ENCODE measurements around the gene UPK1A. TPM values are rescaled to one million over a fixed set of nuclear protein-coding genes. Genes with fewer than 3 reads are reported as not detected.

The UPK1A gene
- total and polyA plus RNA-seq, 2 experiments from 2014 or later, result 7.8 to 19.6 TPM

GRCh38 chr19:35703343-35703742, 37.0 kb downstream of the UPK1A start:
- no peaks in the 10 kb centered on the region for H3K9me2 ChIP-seq (replicated peaks; ENCODE audit: insufficient read depth)
- TF ChIP-seq EZH2phosphoT487 (IDR thresholded peaks at IDR 0.05; ENCODE audit: low read depth, severe bottlenecking, unreplicated experiment), result no peak
- TF ChIP-seq EZH2 (IDR thresholded peaks at IDR 0.05; ENCODE audit: borderline replicate concordance), result no peak
- TF ChIP-seq, protein P1, sequence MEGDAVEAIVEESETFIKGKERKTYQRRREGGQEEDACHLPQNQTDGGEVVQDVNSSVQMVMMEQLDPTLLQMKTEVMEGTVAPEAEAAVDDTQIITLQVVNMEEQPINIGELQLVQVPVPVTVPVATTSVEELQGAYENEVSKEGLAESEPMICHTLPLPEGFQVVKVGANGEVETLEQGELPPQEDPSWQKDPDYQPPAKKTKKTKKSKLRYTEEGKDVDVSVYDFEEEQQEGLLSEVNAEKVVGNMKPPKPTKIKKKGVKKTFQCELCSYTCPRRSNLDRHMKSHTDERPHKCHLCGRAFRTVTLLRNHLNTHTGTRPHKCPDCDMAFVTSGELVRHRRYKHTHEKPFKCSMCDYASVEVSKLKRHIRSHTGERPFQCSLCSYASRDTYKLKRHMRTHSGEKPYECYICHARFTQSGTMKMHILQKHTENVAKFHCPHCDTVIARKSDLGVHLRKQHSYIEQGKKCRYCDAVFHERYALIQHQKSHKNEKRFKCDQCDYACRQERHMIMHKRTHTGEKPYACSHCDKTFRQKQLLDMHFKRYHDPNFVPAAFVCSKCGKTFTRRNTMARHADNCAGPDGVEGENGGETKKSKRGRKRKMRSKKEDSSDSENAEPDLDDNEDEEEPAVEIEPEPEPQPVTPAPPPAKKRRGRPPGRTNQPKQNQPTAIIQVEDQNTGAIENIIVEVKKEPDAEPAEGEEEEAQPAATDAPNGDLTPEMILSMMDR (IDR thresholded peaks at IDR 0.05; ENCODE audit: poor library complexity), result no peak
- no peaks in the 10 kb centered on the region for H4K20me1 ChIP-seq (ENCODE audit: insufficient read depth, poor library complexity, severe bottlenecking)
- H3K27ac ChIP-seq, result no peak overlapping the region
- no peaks in the 10 kb centered on the region for H3K9me3 ChIP-seq (ENCODE audit: low read depth)
- no peak for DNase-seq (ENCODE audit: low spot score)
- H3K36me3 ChIP-seq (replicated peaks; ENCODE audit: insufficient read depth, low read depth), result no peaks in the 10 kb centered on the region
- H3K4me2 ChIP-seq, result peak overlapping the region; percentile 85
- H3K27me3 ChIP-seq, result peaks cover 3% of the 10 kb centered on the region
- H2AFZ ChIP-seq, result no peak overlapping the region
- 63% methylated on average over 9 of the region's 9 CpGs for WGBS (ENCODE audit: low lambda C conversion rate, missing lambda C conversion rate)
- H3K79me2 ChIP-seq, result no peaks in the 10 kb centered on the region
- peaks cover 3% of the 10 kb centered on the region for H3K4me1 ChIP-seq (ENCODE audit: insufficient read depth)
- no peak overlapping the region for H3K4me3 ChIP-seq

GRCh38 chr19:35704218-35704617, 37.9 kb downstream of the UPK1A start, which contains the start of gene ZBTB32:
Gene ZBTB32 (plus strand): TSS chr19:35704558. CDS start chr19:35714627, 10,069 bp downstream.
- peaks cover 3% of the 10 kb centered on the region for H3K27me3 ChIP-seq
- no peak within 1 kb of the TSS for H3K27ac ChIP-seq
- WGBS (ENCODE audit: low lambda C conversion rate, missing lambda C conversion rate), result 36% methylated on average over 24 of the region's 24 CpGs

DNA sequence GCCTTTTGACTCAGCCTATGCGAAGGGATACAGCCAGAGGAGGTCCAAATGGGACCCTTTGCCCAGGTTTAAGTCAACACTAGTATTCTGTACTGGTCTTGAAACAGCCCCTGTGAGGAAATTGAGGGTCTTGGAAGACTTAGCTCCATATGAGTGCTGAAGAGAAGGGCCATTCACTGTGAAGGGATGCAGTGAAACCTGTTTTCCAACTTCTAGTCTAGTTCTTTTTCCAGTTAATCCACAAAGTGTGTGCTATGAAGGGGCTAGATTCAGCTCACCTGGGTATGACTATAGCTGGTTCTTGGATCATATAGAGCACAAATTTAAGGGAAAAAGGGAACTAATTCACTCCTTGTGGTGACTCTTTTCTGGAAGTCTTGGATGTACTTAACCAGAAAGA, 42.1 kb downstream of the UPK1A start:
- Histone ChIP-seq H3K36me3 (replicated peaks; ENCODE audit: insufficient read depth, low read depth) (no peaks in the 10 kb centered on the region), H3K9me3 (ENCODE audit: low read depth) (no peaks in the 10 kb centered on the region), H3K4me3 (no peak overlapping the region), H3K4me1 (ENCODE audit: insufficient read depth) (no peaks in the 10 kb centered on the region), H3K9me2 (replicated peaks; ENCODE audit: insufficient read depth) (no peaks in the 10 kb centered on the region), H3K27ac (no peak overlapping the region), H4K20me1 (ENCODE audit: insufficient read depth, poor library complexity, severe bottlenecking) (no peaks in the 10 kb centered on the region), H3K79me2 (no peaks in the 10 kb centered on the region), H3K27me3 (peaks cover 3% of the 10 kb centered on the region), H2AFZ (no peak overlapping the region), H3K4me2 (no peak overlapping the region)
- TF ChIP-seq EZH2phosphoT487 (IDR thresholded peaks at IDR 0.05; ENCODE audit: low read depth, severe bottlenecking, unreplicated experiment), result no peak
- no peak for TF ChIP-seq EZH2 (IDR thresholded peaks at IDR 0.05; ENCODE audit: borderline replicate concordance)
- TF ChIP-seq, protein P1 (IDR thresholded peaks at IDR 0.05; ENCODE audit: poor library complexity), result no peak
- WGBS (ENCODE audit: low lambda C conversion rate, missing lambda C conversion rate), result 83% methylated on average over 1 of the region's 1 CpG
- DNase-seq (ENCODE audit: low spot score), result no peak

More at GRCh38 chr19:35704218-35704617, 37.9 kb downstream of the UPK1A start, which contains the start of gene ZBTB32:
- no peak for DNase-seq (ENCODE audit: low spot score)
- H4K20me1 ChIP-seq (ENCODE audit: insufficient read depth, poor library complexity, severe bottlenecking), result no peaks in the 10 kb centered on the region
- no peak within 1 kb of the TSS for H3K4me2 ChIP-seq
- H3K4me1 ChIP-seq (ENCODE audit: insufficient read depth), result peaks cover 3% of the 10 kb centered on the region
- no peaks in the 10 kb centered on the region for H3K36me3 ChIP-seq (replicated peaks; ENCODE audit: insufficient read depth, low read depth)
- H3K9me3 ChIP-seq (ENCODE audit: low read depth), result no peaks in the 10 kb centered on the region
- no peaks in the 10 kb centered on the region for H3K9me2 ChIP-seq (replicated peaks; ENCODE audit: insufficient read depth)
- TF ChIP-seq EZH2 (IDR thresholded peaks at IDR 0.05; ENCODE audit: borderline replicate concordance), result no peak
- TF ChIP-seq, protein P1 (IDR thresholded peaks at IDR 0.05; ENCODE audit: poor library complexity), result no peak
- no peaks in the 10 kb centered on the region for H3K79me2 ChIP-seq
- H3K4me3 ChIP-seq, result no peak within 1 kb of the TSS
- no peak within 1 kb of the TSS for H2AFZ ChIP-seq

All from hepatocyte (in vitro differentiated cells).